Osteocyte (in vitro differentiated cells): ENCODE measurements around the gene NCOA7. TPM values are rescaled to one million over a fixed set of nuclear protein-coding genes. Genes with fewer than 3 reads are reported as not detected.

ENCODE experiments used
- DNase-seq: peaks from one replicate; pipeline ENCODE4 v3.0.0; 2021; ENCODE audit warnings: mixed read lengths; ENCODE audit not compliant: unreplicated experiment; ENCODE audit errors: extremely low spot score
- H3K27ac Mint-ChIP-seq: one replicate; pipeline ENCODE4 v1.8.0; 2021; ENCODE audit warnings: mild to moderate bottlenecking, mixed read lengths; ENCODE audit not compliant: unreplicated experiment
- H3K27me3 Mint-ChIP-seq: one replicate; pipeline ENCODE4 v1.8.0; 2021; ENCODE audit warnings: mixed read lengths; ENCODE audit not compliant: unreplicated experiment
- H3K36me3 Mint-ChIP-seq: one replicate; pipeline ENCODE4 v1.8.0; 2021; ENCODE audit warnings: mixed read lengths; ENCODE audit not compliant: unreplicated experiment
- H3K4me1 Mint-ChIP-seq: one replicate; pipeline ENCODE4 v1.8.0; 2021; ENCODE audit warnings: mixed read lengths; ENCODE audit not compliant: unreplicated experiment
- H3K4me3 Mint-ChIP-seq: one replicate; pipeline ENCODE4 v1.8.0; 2021; ENCODE audit warnings: mild to moderate bottlenecking, moderate library complexity, mixed read lengths; ENCODE audit not compliant: unreplicated experiment
- H3K9me3 Mint-ChIP-seq: one replicate; pipeline ENCODE4 v1.8.0; 2021; ENCODE audit warnings: mixed read lengths; ENCODE audit not compliant: unreplicated experiment
- CTCF ChIP-seq: fragments of 200-600 bp; sonication (generic); IDR thresholded peaks from 2 replicates; pipeline ENCODE4 v1.5.0; 2021; ENCODE audit warnings: antibody characterized with exemption, mild to moderate bottlenecking, moderate library complexity
- total RNA-seq: library from RNA; stranded (reverse); gene quantifications from 2 replicates; pipeline ENCODE4 v1.2.1, GENCODE V29; 2021

Gene NCOA7
- total RNA-seq, 1 donor from 2014 or later = 65.7 TPM

GRCh38 chr6:125852587-125852986, 61.8 kb downstream of the NCOA7 start:
- H3K36me3 Mint-ChIP-seq = peaks cover 25% of the 10 kb centered on the region
- H3K9me3 Mint-ChIP-seq = peaks cover 18% of the 10 kb centered on the region
- H3K4me3 Mint-ChIP-seq = no peak overlapping the region
- DNase-seq = no peak
- no peak for TF ChIP-seq CTCF
- peaks cover 8% of the 10 kb centered on the region for H3K4me1 Mint-ChIP-seq
- H3K27ac Mint-ChIP-seq = no peak overlapping the region
- H3K27me3 Mint-ChIP-seq = no peaks in the 10 kb centered on the region

DNA sequence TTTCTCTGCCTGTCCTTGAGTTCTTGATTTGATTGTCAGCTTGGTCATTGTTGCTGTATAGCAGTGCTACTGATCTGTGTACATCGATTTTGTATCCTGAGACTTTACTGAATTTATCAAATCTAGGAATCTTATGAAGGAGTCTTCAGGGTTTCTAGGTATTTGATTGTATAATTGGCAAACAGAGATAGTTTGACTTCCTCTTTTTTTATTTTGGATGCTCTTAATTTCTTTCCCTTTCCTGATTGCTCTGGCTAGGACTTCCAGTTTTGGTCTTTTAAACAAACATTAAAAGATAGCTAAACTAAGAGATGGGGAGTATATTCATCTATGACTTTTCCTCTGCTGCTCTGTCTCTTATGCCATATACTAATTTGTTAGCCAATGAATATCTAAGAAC, 62.4 kb downstream of the NCOA7 start:
- no peaks in the 10 kb centered on the region for H3K27me3 Mint-ChIP-seq
- H3K4me1 Mint-ChIP-seq = peaks cover 8% of the 10 kb centered on the region
- TF ChIP-seq CTCF = no peak
- DNase-seq = no peak
- no peak overlapping the region for H3K4me3 Mint-ChIP-seq
- H3K36me3 Mint-ChIP-seq = peaks cover 21% of the 10 kb centered on the region
- peaks cover 18% of the 10 kb centered on the region for H3K9me3 Mint-ChIP-seq
- no peak overlapping the region for H3K27ac Mint-ChIP-seq

DNA sequence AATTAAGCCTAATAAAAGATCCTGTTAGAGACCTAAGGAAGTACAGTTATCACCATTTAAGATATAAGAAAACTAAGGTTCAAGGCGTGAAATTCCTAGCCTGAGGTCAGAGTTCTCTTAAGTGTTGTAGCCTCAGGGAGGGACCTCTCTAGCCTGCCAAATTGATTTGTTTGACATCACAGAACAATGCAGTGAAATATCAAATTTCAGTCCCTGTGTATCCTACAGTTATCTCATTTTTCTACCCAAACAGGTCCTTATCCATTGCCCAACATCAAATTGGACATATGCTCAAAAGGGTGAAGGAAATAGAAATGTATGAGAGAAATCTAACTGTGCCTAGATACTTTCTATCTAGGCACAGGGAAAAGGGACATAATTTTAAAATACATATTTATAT, 63.0 kb downstream of the NCOA7 start:
- peaks cover 18% of the 10 kb centered on the region for H3K9me3 Mint-ChIP-seq

GRCh38 chr6:125854355-125854754, 63.6 kb downstream of the NCOA7 start:
- peaks cover 18% of the 10 kb centered on the region for H3K9me3 Mint-ChIP-seq
- no peak for TF ChIP-seq CTCF
- peaks cover 8% of the 10 kb centered on the region for H3K4me1 Mint-ChIP-seq
- no peak for DNase-seq
- no peak overlapping the region for H3K4me3 Mint-ChIP-seq
- no peaks in the 10 kb centered on the region for H3K27me3 Mint-ChIP-seq
- peaks cover 21% of the 10 kb centered on the region for H3K36me3 Mint-ChIP-seq
- no peak overlapping the region for H3K27ac Mint-ChIP-seq

More for the DNA sequence above, 63.0 kb downstream of the NCOA7 start:
- no peak overlapping the region for H3K27ac Mint-ChIP-seq
- DNase-seq = no peak
- H3K36me3 Mint-ChIP-seq = peaks cover 21% of the 10 kb centered on the region
- no peak for TF ChIP-seq CTCF
- peaks cover 8% of the 10 kb centered on the region for H3K4me1 Mint-ChIP-seq
- H3K4me3 Mint-ChIP-seq = no peak overlapping the region
- no peaks in the 10 kb centered on the region for H3K27me3 Mint-ChIP-seq

DNA sequence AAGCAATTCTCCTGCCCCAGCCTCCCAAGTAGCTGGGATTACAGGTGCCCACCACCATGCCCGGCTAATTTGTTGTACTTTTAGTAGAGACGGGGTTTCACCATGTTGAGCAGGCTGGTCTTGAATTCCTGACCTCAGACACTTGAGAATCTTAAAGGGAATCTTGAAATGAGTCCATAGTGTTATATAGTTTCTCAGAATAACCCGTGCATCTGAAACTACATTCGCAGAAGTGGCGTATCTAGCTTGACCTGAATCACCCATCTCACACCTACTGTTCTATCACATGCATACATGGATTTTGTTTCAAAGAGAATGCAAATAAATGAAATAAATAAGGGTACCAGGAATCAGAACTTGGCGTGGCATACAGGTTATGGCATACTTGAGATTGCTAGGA, 65.0 kb downstream of the NCOA7 start:
- Mint-ChIP-seq H3K9me3 (peaks cover 18% of the 10 kb centered on the region), H3K4me3 (no peak overlapping the region), H3K27ac (no peak overlapping the region), H3K27me3 (no peaks in the 10 kb centered on the region), H3K4me1 (peaks cover 8% of the 10 kb centered on the region), H3K36me3 (peaks cover 21% of the 10 kb centered on the region)
- DNase-seq = no peak
- TF ChIP-seq CTCF = no peak
